GM18909 (cell line): ENCODE results near the gene JAK1.
"Not testable (repeated sequence)": the region's sequence is repeated elsewhere in the genome, so short reads cannot be mapped to it uniquely, and the experiment has no call there.

Source experiments
- ATAC-seq: cut with Tn5 transposase; IDR thresholded peaks from one replicate; pipeline ENCODE4 v1.9.1; 2021; ENCODE audit warnings: mild to moderate bottlenecking; ENCODE audit not compliant: unreplicated experiment, poor library complexity

JAK1 gene

DNA sequence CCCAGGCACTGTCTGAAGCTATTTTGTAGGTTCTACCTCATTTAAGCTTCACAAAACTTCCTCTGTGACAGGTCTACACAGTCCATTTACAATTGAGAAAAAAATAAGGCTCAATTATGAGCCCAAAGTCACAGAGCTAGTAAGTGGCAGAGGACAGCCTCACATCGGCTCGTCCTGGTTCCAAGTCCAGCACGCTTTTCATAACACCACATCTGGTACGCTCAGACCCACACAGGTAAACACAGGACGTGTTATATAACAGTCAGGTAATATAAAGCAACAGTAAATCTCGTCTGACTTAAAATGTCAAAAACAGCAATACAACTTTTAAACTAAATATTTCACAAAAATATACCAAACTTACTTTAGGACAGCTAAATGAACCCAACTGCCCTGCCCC, 13.1 kb downstream of the JAK1 start:
- ATAC-seq: no peak

DNA sequence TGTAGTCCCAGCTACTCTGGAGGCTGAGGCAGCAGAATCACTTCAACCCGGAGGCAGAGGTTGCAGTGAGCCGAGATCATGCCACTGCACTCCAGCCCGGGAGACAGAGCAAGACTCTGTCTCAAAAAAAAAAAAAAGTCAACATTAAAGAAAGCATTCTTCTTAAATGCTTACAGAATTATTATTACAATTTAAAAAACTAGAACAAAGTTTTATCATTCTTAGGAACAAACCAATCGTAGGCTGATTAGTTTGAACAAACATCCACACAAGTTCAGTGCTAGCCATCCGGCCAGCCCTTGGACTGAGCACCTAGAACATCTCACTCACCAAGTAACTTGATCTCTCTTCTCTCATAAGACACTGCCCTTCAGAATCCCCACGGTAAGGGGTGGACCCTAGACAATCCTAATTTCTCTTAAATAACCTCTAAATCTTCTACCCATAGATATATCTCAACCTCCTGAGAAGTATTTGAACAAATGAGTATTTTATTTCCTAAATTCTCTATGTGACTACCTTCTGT, 16.0 kb downstream of the JAK1 start:
- ATAC-seq: no peak

DNA sequence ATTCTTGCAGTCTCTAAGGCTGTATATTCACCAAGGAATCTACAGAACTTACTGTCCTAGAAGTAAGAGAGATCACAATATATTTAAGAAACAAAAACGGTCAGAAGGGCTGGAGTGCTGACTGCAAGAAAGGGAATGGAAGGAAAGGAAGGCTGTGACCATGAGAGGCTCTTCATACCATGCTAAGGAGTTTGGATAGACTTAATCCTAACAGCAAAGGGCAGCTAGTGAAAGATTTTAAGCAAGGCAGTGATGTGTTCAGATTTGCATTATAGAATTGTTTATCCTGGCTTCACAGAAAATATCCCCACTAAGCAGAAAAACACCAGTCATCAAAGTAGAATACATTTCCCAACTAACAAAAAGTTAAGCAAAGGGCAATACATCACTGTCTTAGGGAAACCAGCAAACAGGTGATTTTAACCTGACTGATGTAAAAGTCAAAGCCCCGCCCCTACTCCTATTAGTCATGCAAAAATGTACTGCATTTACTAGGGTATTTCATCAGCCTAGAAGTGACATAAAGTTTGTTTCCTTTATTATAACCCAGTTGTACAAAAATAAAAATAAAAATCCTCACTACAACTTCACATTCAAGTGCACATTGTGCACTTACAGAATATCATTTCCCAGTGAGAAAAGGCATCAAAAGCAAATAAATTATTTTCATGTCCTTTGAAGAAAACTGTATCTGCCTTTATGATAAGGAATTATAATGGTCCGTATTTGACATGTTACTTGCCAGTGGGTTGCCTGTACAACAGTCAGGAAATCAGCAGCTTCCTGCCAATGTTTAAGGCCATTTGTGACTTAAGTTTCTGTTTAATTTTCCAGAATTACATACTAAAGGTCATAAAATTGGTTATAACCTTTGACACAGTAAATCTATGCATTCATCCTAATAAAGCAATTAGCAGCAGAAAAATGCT, 17.2 kb downstream of the JAK1 start:
- ATAC-seq: no peak

DNA sequence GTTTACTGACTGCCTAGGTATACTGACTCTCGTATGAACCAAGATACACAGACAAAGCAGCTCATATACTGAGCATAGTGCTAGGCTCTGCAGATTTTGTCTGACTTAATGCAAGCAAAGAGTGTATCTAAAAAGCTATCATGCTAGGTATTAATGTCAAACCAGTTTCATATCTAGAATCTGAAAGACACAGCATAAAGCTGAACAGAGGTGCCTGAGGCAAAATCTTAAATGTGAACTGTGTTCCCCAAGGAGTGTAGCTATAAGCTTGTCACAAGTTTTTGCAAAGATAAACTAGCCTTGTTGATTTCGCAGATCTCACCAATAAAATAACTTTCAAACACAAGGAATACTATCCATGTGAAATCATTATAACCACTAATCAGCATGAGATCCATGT, 18.1 kb downstream of the JAK1 start:
- ATAC-seq: no peak

DNA sequence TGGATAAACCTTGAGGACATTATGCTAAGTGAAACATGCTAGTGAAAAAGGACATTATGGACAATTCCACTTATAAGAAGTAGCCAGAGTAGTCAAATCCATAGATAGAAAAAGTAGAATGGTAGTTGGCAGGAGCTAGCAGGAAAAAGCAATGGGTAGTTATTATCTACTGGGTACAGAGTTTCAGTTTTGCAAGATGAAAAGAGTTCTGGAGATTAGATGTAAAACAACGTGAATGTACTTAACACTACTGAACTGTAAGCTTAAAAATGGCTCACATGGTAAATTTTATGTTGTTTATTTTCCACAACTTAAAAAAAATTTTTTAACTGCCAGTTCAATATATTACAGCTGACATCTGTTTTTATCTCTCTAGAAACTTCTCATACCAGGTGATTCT, 19.4 kb downstream of the JAK1 start:
- no peak for ATAC-seq

DNA sequence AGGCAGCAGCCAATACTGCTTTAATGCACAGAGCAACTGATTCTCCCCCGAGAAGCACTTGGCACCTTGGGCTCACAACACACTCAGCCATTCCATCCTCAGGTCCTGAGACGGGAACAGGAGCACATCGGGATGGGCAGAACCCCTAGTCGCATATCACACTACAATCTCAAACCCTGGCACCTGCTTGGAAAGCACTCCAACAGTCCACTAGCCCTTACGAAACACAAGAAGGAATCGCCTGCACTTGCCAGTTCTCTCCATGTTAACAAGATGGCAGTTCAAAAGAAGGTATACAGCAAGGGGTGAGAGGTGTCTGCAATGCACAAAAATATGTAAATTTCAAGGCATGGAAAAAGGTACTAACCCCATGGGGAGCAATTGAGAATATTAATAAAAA, 21.4 kb downstream of the JAK1 start:
- no peak for ATAC-seq

DNA sequence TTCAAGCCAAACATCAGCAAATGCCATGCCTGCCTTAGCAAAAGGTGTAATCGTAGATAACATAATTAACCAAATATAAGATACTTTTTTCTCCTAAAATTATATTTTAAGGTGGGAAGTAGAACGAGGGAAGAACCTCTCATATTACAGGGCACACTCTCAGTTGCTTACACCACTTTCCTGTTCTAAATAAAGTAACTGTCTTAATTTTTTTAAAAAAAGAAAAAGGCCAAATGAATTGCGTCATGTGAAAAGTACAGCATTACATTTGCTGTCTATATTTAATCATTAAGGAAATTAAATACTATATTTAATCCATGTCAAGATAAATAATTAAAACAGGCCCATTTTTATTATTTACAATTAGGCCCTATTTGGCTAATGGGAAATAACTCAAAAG, 23.7 kb downstream of the JAK1 start:
- ATAC-seq: no peak

DNA sequence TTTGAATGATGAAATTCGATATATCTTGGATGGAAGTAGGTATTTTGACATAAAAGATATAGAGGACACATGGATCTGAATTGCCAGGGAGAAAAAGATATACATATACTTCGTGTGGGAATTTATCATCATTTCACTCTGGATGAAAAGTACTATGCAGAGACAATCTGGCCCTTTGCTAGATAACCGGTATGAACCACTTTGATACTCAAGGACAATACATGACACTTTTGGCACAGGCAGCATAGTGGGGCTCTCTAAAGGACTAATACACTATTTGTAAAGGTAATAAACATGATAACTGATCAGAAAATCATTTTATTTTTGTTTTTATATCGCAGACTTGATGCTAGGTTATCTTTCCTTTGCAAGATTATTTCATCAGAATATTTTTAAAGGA, 24.2 kb downstream of the JAK1 start:
- no peak for ATAC-seq

DNA sequence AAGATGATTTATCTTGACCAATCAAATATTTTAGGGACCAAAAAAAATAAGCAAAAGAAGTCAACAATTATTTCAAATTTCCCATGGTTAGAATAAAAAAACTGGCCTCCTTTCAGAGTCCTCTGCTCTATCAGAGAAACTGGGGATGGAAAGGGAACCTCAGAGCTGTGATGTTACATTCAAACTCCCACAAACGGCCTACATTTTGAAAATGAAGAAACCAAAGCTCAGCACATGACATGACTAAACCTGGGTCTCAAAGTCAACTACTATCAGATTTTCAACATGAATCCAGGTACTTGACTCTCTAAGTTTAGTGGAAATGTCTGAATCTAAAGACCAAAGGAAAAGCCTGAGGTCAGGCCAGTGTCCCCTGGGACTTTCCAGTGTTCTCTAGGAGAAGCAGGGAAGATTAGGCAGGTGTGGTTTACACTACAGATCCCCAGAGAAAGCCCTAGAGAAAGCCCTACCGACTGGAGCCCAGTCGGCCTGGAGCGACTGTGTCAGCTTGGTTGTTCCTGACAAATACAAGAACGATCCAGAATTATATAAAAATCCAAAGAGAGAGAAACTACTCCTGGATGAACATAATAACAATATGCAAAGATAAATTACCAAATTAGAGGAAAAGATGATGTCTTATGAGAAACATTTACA, 24.8 kb downstream of the JAK1 start:
- no peak for ATAC-seq

DNA sequence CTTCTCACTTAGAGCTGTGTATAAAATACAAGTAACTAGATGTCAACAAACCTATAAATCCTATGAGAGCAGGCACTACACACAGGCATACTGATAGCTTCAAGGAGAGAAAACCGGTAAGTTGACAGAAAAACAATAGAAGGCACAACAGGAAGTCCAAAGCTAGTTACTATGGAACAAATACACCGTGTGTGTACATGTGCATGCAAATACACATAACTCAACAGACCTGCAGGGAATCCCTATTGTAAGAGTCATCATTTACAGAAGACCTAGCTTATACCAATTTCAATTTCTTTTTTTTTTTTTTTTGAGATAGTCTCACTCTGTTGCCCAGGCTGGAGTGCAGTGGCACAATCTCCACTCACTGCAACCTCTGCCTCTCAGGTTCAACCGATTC, 26.3 kb downstream of the JAK1 start:
- no peak for ATAC-seq

DNA sequence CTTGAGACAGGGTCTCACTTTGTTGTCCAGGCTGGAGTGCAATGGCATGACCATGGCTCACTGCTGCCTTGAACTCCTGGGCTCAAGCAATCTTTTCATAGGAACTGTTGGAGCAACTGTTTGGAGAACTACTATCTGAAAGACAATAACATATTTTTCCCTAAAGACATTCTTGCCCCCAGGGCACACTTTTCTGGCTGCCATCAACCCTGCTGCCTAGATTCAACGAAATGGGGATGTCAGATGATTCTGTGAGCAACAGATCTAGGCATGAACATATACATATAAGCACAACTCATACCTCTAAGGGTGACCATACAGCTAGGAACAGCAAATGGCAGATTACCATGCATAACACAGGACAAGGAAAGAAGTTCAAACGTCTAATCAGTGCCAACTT, 27.4 kb downstream of the JAK1 start:
- no peak for ATAC-seq

DNA sequence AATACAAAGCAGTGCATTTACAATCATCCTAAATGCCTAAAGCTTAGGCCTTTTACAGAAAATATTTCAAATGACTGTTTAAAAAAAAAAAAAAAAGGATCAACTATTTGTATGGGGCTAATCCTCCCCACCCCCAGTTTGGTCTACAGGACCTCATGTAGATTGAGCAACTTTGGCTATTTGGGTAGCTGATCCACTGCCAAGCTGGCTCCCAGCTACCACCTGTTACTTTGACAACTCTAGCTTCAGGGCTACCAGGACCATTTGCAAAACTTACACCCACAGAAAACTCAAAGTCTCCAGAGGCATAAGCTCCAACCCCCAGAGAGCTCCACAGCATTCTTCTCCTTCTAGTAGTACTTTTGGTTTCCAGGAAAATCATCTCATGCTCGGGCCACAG, 29.4 kb downstream of the JAK1 start:
- no peak for ATAC-seq

DNA sequence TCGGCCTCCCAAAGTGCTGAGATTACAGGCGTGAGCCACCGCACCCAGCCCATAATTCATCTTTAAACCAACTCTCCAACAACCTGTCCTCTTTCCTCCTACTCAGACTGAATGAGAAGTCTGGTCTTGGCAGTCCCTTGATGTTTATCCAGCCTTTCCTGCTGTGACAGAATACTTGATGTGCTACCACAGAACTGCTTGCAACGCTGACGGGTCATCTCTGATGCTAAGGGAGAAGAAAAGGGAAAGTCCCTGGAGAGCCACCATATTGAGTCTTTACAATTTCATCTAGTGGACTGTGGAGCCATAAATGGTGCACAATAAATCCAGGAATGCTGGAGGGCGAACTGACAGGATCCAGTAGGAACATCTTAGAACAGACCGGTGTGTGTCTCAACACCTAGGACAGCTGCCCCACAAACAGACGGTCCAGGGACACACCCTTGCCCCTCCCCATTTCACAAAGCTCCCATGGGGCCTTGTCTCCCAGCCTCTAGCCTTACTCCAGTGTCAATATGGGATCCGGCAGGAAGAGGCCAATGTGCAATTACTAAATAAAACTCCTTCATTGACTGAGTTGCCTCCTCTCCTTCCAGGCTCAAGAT, 30.7 kb downstream of the JAK1 start:
- ATAC-seq: no peak

DNA sequence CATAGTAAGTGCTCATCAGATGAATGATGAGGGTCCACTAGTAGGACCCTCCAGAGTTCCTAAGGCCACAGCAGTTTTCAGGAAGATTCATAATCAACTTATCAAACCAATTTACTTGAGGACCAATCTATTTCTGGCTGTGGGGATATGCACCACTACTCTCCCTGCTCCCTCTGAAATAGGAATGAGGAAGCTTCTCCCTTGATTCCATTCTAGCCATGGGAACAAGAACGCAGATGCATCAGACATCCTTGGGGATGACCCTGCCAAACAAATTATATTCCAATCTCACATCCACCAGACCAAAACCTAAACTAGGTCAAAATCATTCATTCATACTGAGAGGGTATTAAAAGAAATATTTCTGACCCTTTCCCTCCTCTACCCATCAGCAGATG, 31.5 kb downstream of the JAK1 start:
- no peak for ATAC-seq

DNA sequence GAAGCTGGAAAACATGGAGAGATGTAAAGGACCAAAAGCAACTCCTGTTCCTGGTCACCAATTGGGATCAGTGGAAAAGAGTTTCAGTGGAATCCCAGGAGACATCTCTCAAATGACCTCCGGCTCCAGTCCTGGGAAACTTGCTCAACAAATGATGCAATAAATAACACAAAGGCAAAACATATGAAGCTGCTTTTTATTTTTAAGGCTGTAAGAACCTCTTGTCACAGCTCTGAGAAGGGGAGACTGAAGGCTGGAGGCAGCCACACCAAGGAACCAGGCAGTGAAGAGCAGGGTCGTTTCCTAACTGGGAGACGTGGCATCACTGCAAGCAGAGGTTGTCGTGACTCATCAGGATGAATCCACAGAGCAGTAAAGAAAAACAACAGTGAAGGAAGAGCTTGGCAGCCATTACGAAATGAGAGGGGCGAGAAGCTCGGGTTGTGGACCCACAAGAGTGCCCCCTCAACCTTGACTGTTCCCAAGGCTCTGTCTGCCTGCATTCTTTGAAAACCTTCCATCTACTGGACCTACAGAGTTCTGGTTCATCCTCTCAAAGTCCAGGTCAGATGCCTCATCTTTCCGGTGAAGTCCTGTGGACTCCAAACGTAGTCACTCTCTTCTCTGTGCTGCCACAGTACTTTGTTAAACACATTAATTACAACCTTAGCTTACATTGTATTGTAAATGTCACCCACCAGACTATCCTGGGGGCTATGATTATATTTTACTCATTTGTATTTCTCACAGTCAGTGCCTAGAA, 32.1 kb downstream of the JAK1 start:
- ATAC-seq: no peak

DNA sequence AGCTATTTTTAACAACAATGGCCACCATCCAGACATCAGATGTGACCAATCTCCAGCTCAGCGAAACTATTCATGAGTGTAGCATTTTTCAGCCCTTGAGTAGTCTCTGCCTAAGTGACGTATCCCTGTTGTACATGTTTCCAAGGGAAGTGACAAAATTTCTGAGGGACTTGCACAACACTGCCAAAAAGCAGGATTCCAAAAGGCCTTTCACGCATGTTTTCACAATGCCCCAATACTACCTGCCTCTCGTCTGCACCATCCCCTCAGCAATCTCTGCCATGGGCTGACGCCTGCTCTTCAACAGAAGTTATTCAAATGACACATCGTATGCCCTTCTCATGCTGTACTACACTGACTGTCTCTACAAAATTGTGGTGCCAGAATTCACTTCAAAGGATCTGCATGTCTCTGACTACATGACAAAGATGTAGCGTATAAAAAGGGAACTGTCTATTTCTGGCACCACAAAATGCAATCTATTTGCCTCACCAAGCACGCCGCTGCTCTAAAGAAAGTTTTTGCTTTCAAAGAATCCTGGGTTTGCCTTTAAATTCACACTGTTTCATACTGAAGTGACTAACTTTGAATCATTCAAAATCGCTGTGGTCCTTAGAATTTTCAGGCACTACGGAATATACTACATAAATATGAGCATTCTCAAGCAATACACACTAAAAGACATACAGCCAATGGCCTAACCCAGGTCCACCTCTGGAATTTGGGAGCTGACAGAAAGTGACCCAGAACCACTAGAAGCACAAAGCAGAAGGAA, 32.9 kb downstream of the JAK1 start:
- ATAC-seq: no peak

DNA sequence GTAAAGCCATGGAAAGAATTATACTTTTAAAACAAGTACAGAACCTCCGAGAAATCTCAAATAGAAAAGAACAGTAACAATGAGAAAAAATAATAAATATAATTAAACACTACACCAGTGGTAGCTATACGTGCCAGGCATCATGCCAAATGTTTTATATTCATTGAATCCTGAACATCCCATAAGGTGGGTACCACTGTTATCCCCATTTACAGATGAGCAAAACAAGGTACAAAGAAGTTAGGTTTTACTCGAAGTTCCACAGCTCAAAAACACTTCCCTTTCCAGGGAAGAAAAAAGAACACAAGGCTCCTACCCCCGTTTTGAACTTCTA, 33.4 kb downstream of the JAK1 start:
- ATAC-seq: no peak

DNA sequence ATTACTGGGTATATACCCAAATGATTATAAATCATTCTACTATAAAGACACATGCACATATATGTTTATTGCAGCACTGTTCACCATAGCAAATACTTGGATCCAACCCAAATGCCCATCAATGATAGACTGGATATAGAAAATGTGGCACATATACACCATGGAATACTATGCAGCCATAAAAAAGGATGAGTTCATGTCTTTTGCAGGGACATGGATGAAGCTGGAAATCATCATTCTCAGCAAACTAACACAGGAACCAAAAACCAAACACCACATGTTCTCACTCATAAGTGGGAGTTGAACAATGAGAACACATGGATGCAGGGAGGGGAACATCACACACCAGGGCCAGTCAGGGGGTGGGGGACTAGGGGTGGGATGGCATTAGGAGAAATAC, 35.7 kb downstream of the JAK1 start:
- ATAC-seq: not testable (repeated sequence)

DNA sequence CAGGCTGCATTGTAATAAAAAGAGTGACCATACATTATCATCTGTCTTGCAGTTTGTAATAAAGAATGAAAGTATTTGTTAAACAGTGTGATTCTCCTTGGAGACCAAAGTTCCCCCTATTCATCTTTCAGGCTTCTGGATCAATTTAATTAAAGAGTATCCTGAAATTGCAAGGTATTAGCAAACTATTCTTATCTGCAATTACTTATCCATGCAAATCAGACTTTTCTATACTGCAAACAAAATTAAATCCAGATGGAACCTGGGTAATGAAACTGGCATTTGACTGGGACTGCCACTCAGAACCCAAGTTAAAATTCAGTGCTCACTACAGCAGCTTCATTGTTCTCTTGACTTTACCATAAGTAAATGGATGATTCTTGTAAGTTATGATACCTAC, 37.1 kb downstream of the JAK1 start:
- no peak for ATAC-seq

DNA sequence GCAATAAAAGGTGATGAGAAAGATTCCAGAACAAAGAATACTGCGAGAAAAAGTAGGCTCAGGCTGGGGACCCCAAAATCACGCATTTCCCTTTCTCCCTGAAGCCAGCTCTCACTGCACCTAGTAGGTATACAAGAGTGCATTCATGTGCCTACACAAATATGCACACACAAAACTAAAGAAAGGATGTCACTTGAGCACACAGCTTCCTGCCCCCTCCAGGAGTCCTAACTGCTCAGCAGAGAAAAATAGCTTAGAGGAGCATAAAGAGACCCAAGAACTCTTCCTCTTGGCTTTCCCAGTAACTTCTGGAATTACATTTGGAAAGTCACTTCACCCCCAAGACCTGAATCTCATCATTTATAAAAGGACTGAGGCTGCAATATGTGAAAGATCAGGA, 38.0 kb downstream of the JAK1 start:
- ATAC-seq: no peak
